Fibroblast of villous mesenchyme (primary cell): ENCODE results near the gene RSPH1. TPM values are rescaled to one million over a fixed set of nuclear protein-coding genes. Genes with fewer than 3 reads are reported as not detected.

Source experiments
- DNase-seq: peaks from one replicate; pipeline ENCODE4 v3.0.0-alpha.2; 2010; ENCODE audit warnings: low read depth
- H3K4me3 ChIP-seq: 2 replicates; pipeline ENCODE4 v1.5.1; 2011; ENCODE audit warnings: low read depth, mild to moderate bottlenecking, low read length
- CTCF ChIP-seq: IDR thresholded peaks from 2 replicates; pipeline ENCODE4 v1.5.1; 2012; ENCODE audit warnings: low read depth, mild to moderate bottlenecking, low read length; ENCODE audit not compliant: insufficient read depth
- total RNA-seq: library from RNA; depleted of rRNA; stranded (reverse); fragments of >200 nt; gene quantifications from 2 replicates; pipeline ENCODE4 v1.2.3, GENCODE V29; 2012

The RSPH1 gene
- total RNA-seq, 1 donor: not detected

- H3K4me3 ChIP-seq: no peak overlapping the region
- no peak for DNase-seq
- TF ChIP-seq CTCF: no peak
These were observed 60.6 kb downstream of the RSPH1 start for GRCh38 chr21:42435401-42435800.

GRCh38 chr21:42434884-42435283, 61.1 kb downstream of the RSPH1 start:
- DNase-seq: no peak
- TF ChIP-seq CTCF: no peak
- H3K4me3 ChIP-seq: no peak overlapping the region

GRCh38 chr21:42433946-42434551, 62.0 kb downstream of the RSPH1 start:
- H3K4me3 ChIP-seq: no peak overlapping the region
- no peak for TF ChIP-seq CTCF
- no peak for DNase-seq

- no peak overlapping the region for H3K4me3 ChIP-seq
- DNase-seq: no peak
- no peak for TF ChIP-seq CTCF
These were observed 63.3 kb downstream of the RSPH1 start for GRCh38 chr21:42432695-42433094.

- H3K4me3 ChIP-seq: no peak overlapping the region
- no peak for TF ChIP-seq CTCF
- no peak for DNase-seq
These were observed 64.8 kb downstream of the RSPH1 start for GRCh38 chr21:42431196-42431595.

GRCh38 chr21:42430521-42430920, 65.5 kb downstream of the RSPH1 start:
- DNase-seq: no peak
- H3K4me3 ChIP-seq: no peak overlapping the region
- TF ChIP-seq CTCF: no peak

- H3K4me3 ChIP-seq: no peak overlapping the region
- no peak for DNase-seq
- TF ChIP-seq CTCF: no peak
These were observed 66.2 kb downstream of the RSPH1 start for GRCh38 chr21:42429856-42430255.
